ENCODE results near the gene TBCD.
"Not testable (repeated sequence)": the region's sequence is repeated elsewhere in the genome, so short reads cannot be mapped to it uniquely, and the experiment has no call there.

TBCD gene

DNA sequence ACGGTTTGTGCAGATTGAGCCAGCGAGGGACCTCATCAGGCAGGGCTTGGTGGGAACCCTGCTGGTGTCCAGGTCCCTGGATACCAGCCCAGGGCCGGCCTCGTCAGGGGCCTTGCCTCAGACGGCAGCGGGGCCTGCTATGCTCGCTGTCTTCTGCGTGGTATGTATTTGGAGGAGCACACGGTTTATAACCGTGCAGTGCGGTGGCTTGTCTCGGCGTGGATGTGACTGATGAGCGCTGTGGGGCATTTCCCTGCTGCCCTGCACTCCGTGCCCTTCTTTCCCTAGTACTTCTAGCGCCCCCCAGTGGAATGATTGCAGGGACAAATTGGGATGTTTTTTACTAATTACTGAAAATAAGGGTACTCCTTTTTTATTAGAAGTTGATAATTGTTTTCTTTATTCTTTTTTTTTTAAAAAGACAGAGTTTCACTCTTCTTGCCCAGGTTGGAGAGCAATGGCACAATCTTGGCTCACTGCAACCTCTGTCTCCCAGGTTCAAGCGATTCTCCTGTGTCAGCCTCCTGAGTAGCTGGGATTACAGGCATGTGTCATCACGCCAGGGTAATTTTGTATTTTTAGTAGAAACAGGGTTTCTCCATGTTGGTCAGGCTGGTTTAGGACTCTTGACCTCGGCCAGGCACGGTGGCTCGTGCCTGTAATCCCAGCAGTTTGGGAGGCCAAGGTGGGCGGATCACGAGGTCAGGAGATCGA lies 15.3 kb downstream of the TBCD start:
- peak in 1 of 2 experiments; percentile 83 for DNase-seq (ENCODE audit: low spot score in 2 of 2)

DNA sequence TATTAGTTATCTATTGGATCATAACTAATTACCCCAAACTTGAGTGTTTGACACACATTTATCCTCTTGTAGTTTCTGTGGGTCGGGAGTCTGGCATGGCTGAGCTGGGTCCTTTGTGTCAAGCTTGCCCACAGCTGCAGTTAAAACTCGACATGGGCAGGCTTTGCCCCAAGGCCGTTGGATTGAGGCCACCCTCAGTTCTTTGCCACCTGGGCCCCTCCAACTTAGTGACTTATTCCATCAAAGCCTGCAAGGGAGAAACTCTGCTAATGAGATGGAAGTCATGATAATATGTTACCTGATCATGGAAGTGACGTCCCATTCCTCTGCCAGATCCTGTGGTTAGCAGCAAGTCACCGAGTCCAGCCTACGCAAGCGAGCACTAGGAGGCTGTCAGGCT lies 17.2 kb downstream of the TBCD start:
- Histone ChIP-seq H3K4me1 (no peaks in the 10 kb centered on the region), H3K9me3 (no peaks in the 10 kb centered on the region), H3K27me3 (ENCODE audit: low read depth) (no peaks in the 10 kb centered on the region), H3K4me3 (no peak overlapping the region), H3K36me3 (replicated peaks) (peaks cover 84% of the 10 kb centered on the region)
- in situ Hi-C loops (cut with MboI; ENCODE audit: low sequenced_read_pairs), result no loop called here
- no peak for DNase-seq (ENCODE audit: low spot score in 2 of 2)

More for the DNA sequence above, 15.3 kb downstream of the TBCD start:
- H3K4me3 ChIP-seq, result no peak overlapping the region
- H3K27me3 ChIP-seq (ENCODE audit: low read depth), result no peaks in the 10 kb centered on the region
- H3K9me3 ChIP-seq, result no peaks in the 10 kb centered on the region
- H3K36me3 ChIP-seq (replicated peaks), result peaks cover 87% of the 10 kb centered on the region
- in situ Hi-C loops (cut with MboI; ENCODE audit: low sequenced_read_pairs), result no loop called here
- no peaks in the 10 kb centered on the region for H3K4me1 ChIP-seq

- Histone ChIP-seq H3K27me3 (ENCODE audit: low read depth) (no peaks in the 10 kb centered on the region), H3K4me1 (no peaks in the 10 kb centered on the region), H3K9me3 (no peaks in the 10 kb centered on the region), H3K36me3 (replicated peaks) (peaks cover 91% of the 10 kb centered on the region), H3K4me3 (no peak overlapping the region)
- no peak for DNase-seq (ENCODE audit: low spot score in 2 of 2)
- in situ Hi-C loops (cut with MboI; ENCODE audit: low sequenced_read_pairs), result no loop called here
These were observed 20.2 kb downstream of the TBCD start for GRCh38 chr17:82772026-82772425.

GRCh38 chr17:82774456-82774855 lies 22.6 kb downstream of the TBCD start:
- in situ Hi-C loops (cut with MboI; ENCODE audit: low sequenced_read_pairs); DNase-seq (ENCODE audit: low spot score in 2 of 2): not testable (repeated sequence)
- peaks cover 85% of the 10 kb centered on the region for H3K36me3 ChIP-seq (replicated peaks)

GRCh38 chr17:82775001-82775823 lies 23.3 kb downstream of the TBCD start:
- peak; percentile 31 to 84 for DNase-seq (ENCODE audit: low spot score in 2 of 2)
- in situ Hi-C loops (cut with MboI; ENCODE audit: low sequenced_read_pairs), result loop anchor here (5.0 kb wide), 1 partner anchor 108 kb away; no protein-coding TSS in a partner anchor
- no peaks in the 10 kb centered on the region for H3K27me3 ChIP-seq (ENCODE audit: low read depth)
- H3K4me1 ChIP-seq, result no peaks in the 10 kb centered on the region
- H3K36me3 ChIP-seq (replicated peaks), result peaks cover 80% of the 10 kb centered on the region
- no peaks in the 10 kb centered on the region for H3K9me3 ChIP-seq
- no peak overlapping the region for H3K4me3 ChIP-seq

More at GRCh38 chr17:82774456-82774855, 22.6 kb downstream of the TBCD start:
- H3K27me3 ChIP-seq (ENCODE audit: low read depth); H3K4me1 ChIP-seq; H3K4me3 ChIP-seq; H3K9me3 ChIP-seq: not testable (repeated sequence)

- in situ Hi-C loops (cut with MboI; ENCODE audit: low sequenced_read_pairs), result loop anchor here (5.0 kb wide), 1 partner anchor 109 kb away; no protein-coding TSS in a partner anchor
- Histone ChIP-seq H3K9me3 (no peaks in the 10 kb centered on the region), H3K4me1 (no peaks in the 10 kb centered on the region), H3K27me3 (ENCODE audit: low read depth) (no peaks in the 10 kb centered on the region), H3K4me3 (no peak overlapping the region), H3K36me3 (replicated peaks) (peaks cover 74% of the 10 kb centered on the region)
- no peak for DNase-seq (ENCODE audit: low spot score in 2 of 2)
These were observed 24.6 kb downstream of the TBCD start for GRCh38 chr17:82776454-82776853.

DNA sequence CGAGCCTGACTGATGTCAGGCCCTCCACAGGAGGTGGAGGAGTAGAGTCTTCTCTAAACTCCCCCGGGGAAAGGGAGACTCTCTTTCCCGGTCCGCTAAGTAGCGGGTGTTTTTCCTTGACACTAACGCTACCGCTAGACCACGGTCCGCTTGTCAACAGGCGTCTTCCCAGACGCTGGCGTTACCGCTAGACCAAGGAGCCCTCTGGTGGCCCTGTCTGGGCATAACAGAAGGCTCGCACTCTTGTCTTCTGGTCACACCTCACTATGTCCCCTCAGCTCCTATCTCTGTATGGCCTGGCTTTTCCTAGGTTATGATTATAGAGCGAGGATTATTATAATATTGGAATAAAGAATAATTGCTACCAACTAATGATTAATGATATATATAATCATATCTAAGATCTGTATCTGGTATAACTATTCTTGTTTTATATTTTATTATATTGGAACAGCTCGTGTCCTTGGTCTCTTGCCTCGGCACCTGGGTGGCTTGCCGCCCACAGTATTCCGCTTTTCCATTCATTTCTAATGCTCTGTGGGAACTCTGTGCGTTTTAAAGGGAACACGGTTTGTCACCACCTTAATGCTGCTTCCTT lies 26.0 kb downstream of the TBCD start:
- not testable (repeated sequence) for H3K27me3 ChIP-seq (ENCODE audit: low read depth); DNase-seq (ENCODE audit: low spot score in 2 of 2); H3K4me1 ChIP-seq; H3K9me3 ChIP-seq; H3K4me3 ChIP-seq
- H3K36me3 ChIP-seq (replicated peaks), result peaks cover 74% of the 10 kb centered on the region
- in situ Hi-C loops (cut with MboI; ENCODE audit: low sequenced_read_pairs), result loop anchor here (5.0 kb wide), 1 partner anchor 111 kb away; no protein-coding TSS in a partner anchor

DNA sequence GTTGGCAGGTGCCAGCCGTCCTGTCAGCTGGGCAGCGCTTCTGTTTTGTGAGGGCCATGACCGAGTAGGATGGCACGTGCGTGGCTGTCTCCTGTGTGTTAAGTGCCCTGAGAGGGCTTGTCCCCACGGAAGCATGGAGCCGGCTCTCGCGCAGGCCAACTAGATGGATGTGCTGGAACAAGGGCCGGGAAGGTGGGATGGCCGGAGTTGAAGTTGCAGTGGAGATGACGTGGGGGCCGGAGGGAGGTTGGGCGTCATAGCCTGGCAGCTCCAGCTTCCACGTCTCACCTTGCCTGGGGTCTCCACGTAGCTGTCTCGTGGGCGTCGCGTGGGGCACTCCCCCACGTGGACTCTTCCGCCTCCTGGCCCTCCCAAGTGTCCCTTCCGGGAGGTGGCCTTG lies 27.7 kb downstream of the TBCD start:
- in situ Hi-C loops (cut with MboI; ENCODE audit: low sequenced_read_pairs), result loop anchor here (5.0 kb wide), 1 partner anchor 112 kb away; no protein-coding TSS in a partner anchor
- no peaks in the 10 kb centered on the region for H3K4me1 ChIP-seq
- DNase-seq (ENCODE audit: low spot score in 2 of 2), result no peak
- H3K9me3 ChIP-seq, result no peaks in the 10 kb centered on the region
- H3K27me3 ChIP-seq (ENCODE audit: low read depth), result no peaks in the 10 kb centered on the region
- H3K36me3 ChIP-seq (replicated peaks), result peaks cover 76% of the 10 kb centered on the region
- H3K4me3 ChIP-seq, result no peak overlapping the region

GRCh38 chr17:82780195-82780594 lies 28.3 kb downstream of the TBCD start:
- DNase-seq (ENCODE audit: low spot score in 2 of 2), result no peak
- in situ Hi-C loops (cut with MboI; ENCODE audit: low sequenced_read_pairs), result no loop called here
- no peaks in the 10 kb centered on the region for H3K9me3 ChIP-seq
- H3K4me1 ChIP-seq, result no peaks in the 10 kb centered on the region
- no peaks in the 10 kb centered on the region for H3K27me3 ChIP-seq (ENCODE audit: low read depth)
- H3K4me3 ChIP-seq, result no peak overlapping the region
- H3K36me3 ChIP-seq (replicated peaks), result peaks cover 71% of the 10 kb centered on the region

DNA sequence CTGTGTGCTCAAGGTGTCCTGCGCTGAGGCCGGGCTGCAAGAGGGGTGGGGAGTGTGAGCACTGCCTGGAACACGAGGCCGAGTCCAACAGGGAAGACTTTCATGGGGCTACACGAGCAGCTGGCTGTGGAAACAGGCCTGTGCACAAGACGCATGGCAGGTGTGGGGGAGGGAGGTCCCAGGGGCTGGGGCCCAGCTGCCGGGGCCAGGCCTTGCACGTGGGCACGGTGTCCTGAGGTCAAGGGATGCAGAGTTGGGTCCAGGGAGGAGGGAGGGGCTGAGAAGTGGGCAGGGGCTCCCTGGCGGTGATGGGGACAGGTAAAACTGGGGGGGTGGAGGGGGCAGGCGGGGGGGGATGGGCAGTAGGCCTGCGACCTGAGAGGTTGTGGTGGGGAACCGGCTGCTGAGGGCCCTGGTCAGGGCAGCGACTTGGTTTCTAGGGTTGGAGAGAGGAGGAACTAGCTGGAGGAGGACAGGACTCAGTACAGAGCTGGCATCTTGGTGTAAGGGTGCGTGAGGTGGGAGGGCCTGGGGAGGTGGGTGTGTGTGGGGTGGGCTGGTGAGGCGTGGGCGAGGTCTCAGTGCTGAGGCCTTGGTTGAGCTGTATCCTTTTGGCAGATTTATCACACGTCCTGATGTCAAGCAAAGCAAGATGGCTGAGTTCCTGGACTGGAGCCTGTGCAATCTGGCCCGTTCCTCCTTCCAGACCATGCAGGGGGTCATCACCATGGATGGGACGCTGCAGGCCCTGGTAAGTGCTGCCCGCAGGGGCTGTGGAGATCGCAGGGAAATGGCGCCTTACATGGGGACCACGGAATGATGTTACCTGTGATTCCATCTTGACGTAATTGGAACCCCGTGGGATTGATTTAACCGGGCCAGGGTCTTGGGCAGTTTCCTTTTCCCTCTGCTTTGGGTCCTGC lies 29.4 kb downstream of the TBCD start:
- DNase-seq (ENCODE audit: low spot score in 2 of 2), result no peak
- Histone ChIP-seq H3K4me3 (no peak overlapping the region), H3K9me3 (no peaks in the 10 kb centered on the region), H3K27me3 (ENCODE audit: low read depth) (no peaks in the 10 kb centered on the region), H3K4me1 (no peaks in the 10 kb centered on the region), H3K36me3 (replicated peaks) (peaks cover 65% of the 10 kb centered on the region)
- in situ Hi-C loops (cut with MboI; ENCODE audit: low sequenced_read_pairs), result no loop called here

DNA sequence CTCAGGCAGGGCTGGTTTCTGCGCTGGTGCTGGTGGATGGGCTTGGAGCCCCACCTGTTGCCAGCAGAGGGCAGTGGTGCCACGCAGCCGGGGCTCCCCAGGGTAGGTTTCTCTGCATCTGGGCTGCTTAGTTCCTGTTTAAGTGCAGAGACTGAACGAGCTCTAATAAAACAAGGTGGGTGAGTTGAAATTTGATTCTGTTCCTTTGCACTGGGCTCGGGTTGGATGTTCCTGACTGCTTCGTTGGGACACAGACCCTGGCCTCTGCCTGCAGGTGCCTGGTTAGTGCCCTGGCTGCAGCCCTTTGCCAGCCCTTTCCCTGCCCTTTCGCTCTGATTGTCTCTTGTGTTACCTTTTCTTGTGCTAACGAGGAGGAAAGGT lies 30.0 kb downstream of the TBCD start:
- H3K4me1 ChIP-seq, result no peaks in the 10 kb centered on the region
- no peaks in the 10 kb centered on the region for H3K9me3 ChIP-seq
- H3K27me3 ChIP-seq (ENCODE audit: low read depth), result no peaks in the 10 kb centered on the region
- H3K4me3 ChIP-seq, result no peak overlapping the region
- in situ Hi-C loops (cut with MboI; ENCODE audit: low sequenced_read_pairs), result no loop called here
- DNase-seq (ENCODE audit: low spot score in 2 of 2), result peak in 1 of 2 experiments; percentile 73
- H3K36me3 ChIP-seq (replicated peaks), result peaks cover 61% of the 10 kb centered on the region

DNA sequence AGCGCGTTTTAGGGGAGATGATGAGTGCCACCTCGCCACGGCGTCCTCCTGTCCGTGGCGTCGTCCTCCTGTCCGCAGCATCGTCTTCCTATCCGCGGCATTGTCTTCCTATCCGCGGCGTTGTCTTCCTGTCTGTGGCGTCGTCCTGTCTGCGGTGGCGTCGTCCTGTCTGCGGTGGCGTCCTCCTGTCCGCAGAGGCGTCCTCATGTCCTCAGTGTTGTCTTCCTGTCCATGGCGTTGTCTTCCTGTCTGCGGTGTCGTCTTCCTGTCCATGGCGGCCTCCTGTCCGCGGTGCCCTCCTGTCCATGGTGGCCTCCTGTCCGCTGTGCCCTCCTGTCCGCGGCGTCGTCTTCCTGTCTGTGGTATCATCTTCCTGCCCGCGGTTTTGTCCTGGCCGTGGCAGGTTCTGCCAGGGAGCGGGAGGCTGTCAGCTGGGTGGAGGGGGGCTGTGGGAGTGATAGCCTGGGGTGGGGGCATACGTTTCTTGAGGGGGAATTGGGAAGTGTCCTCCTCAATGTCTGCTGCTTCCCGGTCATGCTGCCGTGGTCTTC lies 30.9 kb downstream of the TBCD start:
- H3K36me3 ChIP-seq (replicated peaks), result peaks cover 65% of the 10 kb centered on the region
- in situ Hi-C loops (cut with MboI; ENCODE audit: low sequenced_read_pairs), result no loop called here
- no peak for DNase-seq (ENCODE audit: low spot score in 2 of 2)
- no peaks in the 10 kb centered on the region for H3K4me1 ChIP-seq
- no peaks in the 10 kb centered on the region for H3K27me3 ChIP-seq (ENCODE audit: low read depth)
- no peaks in the 10 kb centered on the region for H3K9me3 ChIP-seq
- H3K4me3 ChIP-seq, result no peak overlapping the region

GRCh38 chr17:82783498-82783897 lies 31.6 kb downstream of the TBCD start:
- in situ Hi-C loops (cut with MboI; ENCODE audit: low sequenced_read_pairs), result no loop called here
- Histone ChIP-seq H3K9me3 (no peaks in the 10 kb centered on the region), H3K27me3 (ENCODE audit: low read depth) (no peaks in the 10 kb centered on the region), H3K4me1 (no peaks in the 10 kb centered on the region), H3K36me3 (replicated peaks) (peaks cover 65% of the 10 kb centered on the region), H3K4me3 (no peak overlapping the region)
- no peak for DNase-seq (ENCODE audit: low spot score in 2 of 2)

Data from HAP-1 (cell line).